Gastroesophageal sphincter (tissue), 4 donors: ENCODE measurements around the gene SMKR1. TPM values are rescaled to one million over a fixed set of nuclear protein-coding genes. Genes with fewer than 3 reads are reported as not detected.

Experiments used
- ATAC-seq: fragments of 150-250 bp; one replicate; pipeline ENCODE4 v1.9.1; 2016; ENCODE audit warnings: mild to moderate bottlenecking, moderate library complexity
- H3K27ac ChIP-seq, 4 donors: fragments of 200-600 bp; sonication (generic) in 3 of 4; 1 replicate in 3 of 4; 2 replicates in 1 of 4; pipeline ENCODE4 v1.5.1; 2016 to 2019
- H3K27me3 ChIP-seq: fragments of 200-600 bp; sonication (generic); one replicate; pipeline ENCODE4 v1.5.1; 2019
- H3K36me3 ChIP-seq, 2 donors: fragments of 200-600 bp; sonication (generic); one replicate each; pipeline ENCODE4 v1.5.1; 2019; ENCODE audit warnings: control low read depth in 1 of 2
- H3K4me1 ChIP-seq, 3 donors: fragments of 200-600 bp; sonication (generic); 1 replicate in 2 of 3; 2 replicates in 1 of 3; pipeline ENCODE4 v1.5.1; 2016 to 2019; ENCODE audit warnings: control low read depth in 2 of 3
- H3K4me3 ChIP-seq, 2 donors: fragments of 200-600 bp; sonication (generic); one replicate each; pipeline ENCODE4 v1.5.1; 2019; ENCODE audit warnings: mild to moderate bottlenecking in 1 of 2, moderate library complexity in 1 of 2
- H3K9me3 ChIP-seq, 3 donors: fragments of 200-600 bp; sonication (generic); one replicate each; pipeline ENCODE4 v1.5.1; 2017 to 2019; ENCODE audit warnings: control low read depth in 2 of 3
- EP300 ChIP-seq: sonication (generic); formaldehyde crosslinking; IDR thresholded peaks from one replicate; pipeline ENCODE4 v1.6.1; 2017; ENCODE audit warnings: antibody characterized with exemption, mild to moderate bottlenecking
- POLR2A ChIP-seq, 2 donors: fragments of 450-650 bp; IDR thresholded peaks; one replicate each; pipeline ENCODE4 v1.6.1; 2017; ENCODE audit warnings: antibody characterized with exemption in 2 of 2, mild to moderate bottlenecking in 2 of 2, moderate library complexity in 1 of 2
- POLR2AphosphoS5 ChIP-seq: sonication (generic); formaldehyde crosslinking; IDR thresholded peaks from one replicate; pipeline ENCODE4 v1.6.1; 2017; ENCODE audit warnings: antibody characterized with exemption
- WGBS, 2 donors: methylation state at CpG; one replicate each; pipeline ENCODE4 v1.1.5; 2018; ENCODE audit warnings: low coverage in 1 of 2; 5-methylcytosine and 5-hydroxymethylcytosine counted together
- total RNA-seq, 4 donors: library from RNA; depleted of rRNA; stranded (reverse); fragments of >200 nt; gene quantifications; one replicate each; pipeline ENCODE4 v1.1.0, GENCODE V29; 2016
- TF ChIP-seq, protein P1 (sequence below), 4 experiments: fragments of 200-600 bp in 2 of 4; fragments of 450-650 bp in 2 of 4; sonication (generic) in 1 of 4; IDR thresholded peaks; one replicate each; pipeline ENCODE4 v1.5.1; 2017 to 2019; ENCODE audit warnings: antibody characterized with exemption in 4 of 4, mild to moderate bottlenecking in 2 of 4, moderate library complexity in 2 of 4

The SMKR1 gene
- total RNA-seq, 4 donors from 2014 or later, result not detected

DNA sequence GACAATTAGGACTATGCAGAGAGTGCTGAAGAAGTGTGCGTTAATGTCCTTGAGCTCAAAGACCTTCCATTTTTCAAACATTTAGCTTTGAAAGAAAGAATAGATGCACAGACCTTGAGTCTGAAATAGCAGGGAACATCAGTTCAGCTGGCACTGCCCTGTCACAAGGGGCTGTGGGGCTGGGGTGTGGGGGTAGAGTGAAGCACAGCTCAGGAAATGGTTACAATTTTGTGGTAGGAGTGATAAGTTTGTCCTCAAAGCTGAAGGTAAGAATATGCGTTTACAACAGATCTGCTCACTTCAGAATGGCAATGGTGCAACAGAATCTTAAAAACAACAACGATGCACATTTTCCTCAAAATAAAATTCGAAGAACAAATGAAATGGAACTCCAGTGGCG is 33.6 kb downstream of the SMKR1 start:
- Histone ChIP-seq H3K27me3 (no peaks in the 10 kb centered on the region), H3K27ac (no peak overlapping the region), H3K36me3 (no peaks in the 10 kb centered on the region), H3K4me1 (no peaks in the 10 kb centered on the region), H3K9me3 (no peaks in the 10 kb centered on the region), H3K4me3 (no peak overlapping the region)
- TF ChIP-seq EP300 (no peak), POLR2AphosphoS5 (no peak), POLR2A (IDR thresholded peaks at IDR 0.05) (no peak)
- TF ChIP-seq, protein P1, sequence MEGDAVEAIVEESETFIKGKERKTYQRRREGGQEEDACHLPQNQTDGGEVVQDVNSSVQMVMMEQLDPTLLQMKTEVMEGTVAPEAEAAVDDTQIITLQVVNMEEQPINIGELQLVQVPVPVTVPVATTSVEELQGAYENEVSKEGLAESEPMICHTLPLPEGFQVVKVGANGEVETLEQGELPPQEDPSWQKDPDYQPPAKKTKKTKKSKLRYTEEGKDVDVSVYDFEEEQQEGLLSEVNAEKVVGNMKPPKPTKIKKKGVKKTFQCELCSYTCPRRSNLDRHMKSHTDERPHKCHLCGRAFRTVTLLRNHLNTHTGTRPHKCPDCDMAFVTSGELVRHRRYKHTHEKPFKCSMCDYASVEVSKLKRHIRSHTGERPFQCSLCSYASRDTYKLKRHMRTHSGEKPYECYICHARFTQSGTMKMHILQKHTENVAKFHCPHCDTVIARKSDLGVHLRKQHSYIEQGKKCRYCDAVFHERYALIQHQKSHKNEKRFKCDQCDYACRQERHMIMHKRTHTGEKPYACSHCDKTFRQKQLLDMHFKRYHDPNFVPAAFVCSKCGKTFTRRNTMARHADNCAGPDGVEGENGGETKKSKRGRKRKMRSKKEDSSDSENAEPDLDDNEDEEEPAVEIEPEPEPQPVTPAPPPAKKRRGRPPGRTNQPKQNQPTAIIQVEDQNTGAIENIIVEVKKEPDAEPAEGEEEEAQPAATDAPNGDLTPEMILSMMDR (IDR thresholded peaks at IDR 0.05), result no peak
- 68 to 78% methylated on average over 4 to 5 of the region's 5 CpGs for WGBS, 2 donors
- no peak for ATAC-seq

DNA sequence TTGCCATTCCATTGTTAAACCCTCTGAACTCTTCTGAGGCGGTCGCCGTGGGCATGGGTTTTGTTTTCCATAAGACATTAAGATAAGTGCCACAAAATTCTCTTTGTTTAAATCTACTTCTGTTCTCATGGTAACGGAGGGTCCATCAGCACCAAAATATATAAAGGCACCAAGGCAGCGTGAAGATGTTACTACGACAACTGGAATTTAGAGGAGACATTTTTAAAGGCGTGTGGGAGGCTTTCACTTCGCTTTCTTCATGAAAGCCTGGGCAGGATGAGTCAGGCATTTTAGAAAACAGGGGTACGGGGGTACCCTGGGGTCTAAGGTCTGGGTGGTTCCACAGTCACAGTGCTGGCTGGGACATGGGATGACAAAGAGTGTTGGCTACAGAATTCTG is 34.0 kb downstream of the SMKR1 start:
- no peaks in the 10 kb centered on the region for H3K9me3 ChIP-seq
- no peak for TF ChIP-seq POLR2A (IDR thresholded peaks at IDR 0.05)
- TF ChIP-seq, protein P1 (IDR thresholded peaks at IDR 0.05), result no peak
- no peak for TF ChIP-seq POLR2AphosphoS5
- no peak for TF ChIP-seq EP300
- no peaks in the 10 kb centered on the region for H3K27me3 ChIP-seq
- no peak overlapping the region for H3K4me3 ChIP-seq
- WGBS, 2 donors, result 64 to 78% methylated on average over 9 of the region's 9 CpGs
- H3K36me3 ChIP-seq, result no peaks in the 10 kb centered on the region
- H3K4me1 ChIP-seq, result no peaks in the 10 kb centered on the region
- no peak for ATAC-seq
- no peak overlapping the region for H3K27ac ChIP-seq

DNA sequence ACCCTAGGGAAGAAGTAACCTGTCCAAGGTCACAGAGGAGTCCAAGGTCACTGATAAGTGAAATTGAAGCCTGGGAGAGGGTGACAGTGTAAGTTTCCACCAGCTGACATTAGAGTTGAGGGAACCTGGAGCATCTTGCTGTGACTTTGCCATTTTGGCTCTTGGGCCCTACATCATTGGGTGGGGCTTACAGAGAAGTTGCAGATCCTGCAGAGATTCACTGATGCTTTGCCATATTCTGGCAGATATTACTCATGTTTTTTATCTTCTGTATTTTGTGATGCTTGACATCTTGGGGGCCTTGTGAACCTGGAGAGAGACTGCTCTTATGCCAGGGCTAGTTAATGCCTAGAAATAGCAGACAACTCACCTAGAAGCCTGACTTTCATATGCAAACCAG is 36.5 kb downstream of the SMKR1 start:
- no peaks in the 10 kb centered on the region for H3K36me3 ChIP-seq
- no peak overlapping the region for H3K27ac ChIP-seq
- TF ChIP-seq POLR2AphosphoS5 (no peak), EP300 (no peak), POLR2A (IDR thresholded peaks at IDR 0.05) (no peak)
- TF ChIP-seq, protein P1 (IDR thresholded peaks at IDR 0.05), result no peak
- ATAC-seq, result no peak
- no peaks in the 10 kb centered on the region for H3K4me1 ChIP-seq
- no peak overlapping the region for H3K4me3 ChIP-seq
- H3K9me3 ChIP-seq, result no peaks in the 10 kb centered on the region
- peaks cover 5% of the 10 kb centered on the region for H3K27me3 ChIP-seq

DNA sequence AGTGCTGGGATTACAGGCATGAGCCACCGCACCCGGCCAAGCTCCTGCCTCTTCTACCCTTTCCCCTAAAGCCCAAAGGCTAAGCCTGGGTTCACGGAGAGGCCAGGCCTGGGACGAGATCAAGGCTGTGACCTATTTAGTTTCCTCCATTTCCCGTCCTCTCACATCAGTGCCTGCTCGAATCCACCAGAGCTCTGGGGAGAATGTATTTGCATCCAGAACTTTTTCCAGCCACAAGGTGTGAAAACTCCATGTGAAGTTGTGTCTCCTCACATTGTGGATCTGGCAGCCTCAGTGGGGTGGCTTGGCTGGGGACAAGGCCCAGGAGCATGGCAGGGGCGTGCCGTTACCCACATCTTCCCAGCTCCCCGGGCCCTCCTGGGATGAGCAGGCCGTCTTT is 38.0 kb downstream of the SMKR1 start:
- ATAC-seq, result no peak
- H3K36me3 ChIP-seq, result no peaks in the 10 kb centered on the region
- no peaks in the 10 kb centered on the region for H3K9me3 ChIP-seq
- H3K4me1 ChIP-seq, result no peaks in the 10 kb centered on the region
- H3K4me3 ChIP-seq, result no peak overlapping the region
- no peak for TF ChIP-seq EP300
- no peak for TF ChIP-seq POLR2A (IDR thresholded peaks at IDR 0.05)
- TF ChIP-seq, protein P1 (IDR thresholded peaks at IDR 0.05), result no peak
- no peak for TF ChIP-seq POLR2AphosphoS5
- no peak overlapping the region for H3K27ac ChIP-seq
- 79 to 90% methylated on average over 2 to 4 of the region's 10 CpGs for WGBS, 2 donors
- H3K27me3 ChIP-seq, result peaks cover 12% of the 10 kb centered on the region

DNA sequence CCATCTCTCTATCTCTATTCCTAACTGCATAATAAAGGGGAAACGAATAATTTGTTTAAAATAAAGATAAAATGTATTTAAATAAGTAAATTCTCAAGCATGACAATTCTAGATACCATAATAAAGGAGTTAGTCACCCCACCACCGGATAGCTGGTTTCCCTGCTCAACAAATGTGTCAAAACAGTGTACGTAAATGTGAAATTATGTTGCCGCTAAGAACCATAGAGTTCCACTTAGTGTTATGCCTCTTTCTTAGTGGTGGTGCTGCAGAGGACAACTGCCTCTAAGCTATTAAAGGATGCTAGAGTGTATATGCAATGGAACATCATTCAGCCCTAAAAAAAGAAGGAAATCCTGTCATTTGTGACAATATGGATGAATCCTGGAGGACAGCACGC is 42.4 kb downstream of the SMKR1 start:
- no peak overlapping the region for H3K4me3 ChIP-seq
- H3K27ac ChIP-seq, result no peak overlapping the region
- H3K9me3 ChIP-seq, result no peaks in the 10 kb centered on the region
- no peaks in the 10 kb centered on the region for H3K4me1 ChIP-seq
- TF ChIP-seq EP300 (no peak), POLR2A (IDR thresholded peaks at IDR 0.05) (no peak), POLR2AphosphoS5 (no peak)
- TF ChIP-seq, protein P1 (IDR thresholded peaks at IDR 0.05), result no peak
- peaks cover 12% of the 10 kb centered on the region for H3K27me3 ChIP-seq
- no peaks in the 10 kb centered on the region for H3K36me3 ChIP-seq
- ATAC-seq, result no peak
- 67 to 70% methylated on average over 4 to 5 of the region's 5 CpGs for WGBS, 2 donors
